ENCODE data around the gene PREX1.
A peak's percentile ranks its signal among the peaks of the same experiment; 100 is the strongest.
"Not testable (repeated sequence)": the region's sequence is repeated elsewhere in the genome, so short reads cannot be mapped to it uniquely, and the experiment has no call there.

The PREX1 gene

DNA sequence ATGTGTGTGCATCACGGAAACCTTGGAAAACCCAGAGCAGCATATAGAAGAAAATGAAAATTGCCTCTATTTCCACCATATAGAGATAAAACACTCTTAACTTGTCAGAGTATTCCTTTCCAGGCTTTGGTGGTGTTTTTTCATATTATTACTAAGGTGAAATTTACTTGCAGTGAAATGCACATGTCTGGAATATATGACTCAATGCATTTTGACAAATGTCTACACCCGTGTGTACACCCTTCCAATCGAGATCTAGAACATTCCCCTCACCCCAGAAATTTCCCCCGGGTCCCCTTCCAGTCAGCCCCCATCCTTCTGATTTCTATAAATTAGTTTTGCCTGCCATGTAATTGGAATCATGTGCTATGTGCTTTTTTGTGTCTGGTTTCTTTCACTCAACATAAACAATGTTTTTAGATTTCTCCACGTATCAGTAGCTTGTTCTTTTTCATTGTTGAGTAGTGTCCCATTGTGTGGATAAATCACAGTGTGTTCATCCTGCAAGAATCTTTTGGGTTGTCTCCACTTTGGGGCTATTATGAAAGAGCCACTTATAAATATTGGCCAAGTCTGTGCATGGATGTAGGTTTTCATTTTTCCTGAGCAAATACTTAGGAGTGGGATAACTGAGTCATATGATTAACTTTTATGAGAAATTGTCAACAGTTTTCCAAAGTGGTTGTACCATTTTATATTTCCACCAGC is 19.9 kb upstream of the PREX1 start:
- no peak for DNase-seq

DNA sequence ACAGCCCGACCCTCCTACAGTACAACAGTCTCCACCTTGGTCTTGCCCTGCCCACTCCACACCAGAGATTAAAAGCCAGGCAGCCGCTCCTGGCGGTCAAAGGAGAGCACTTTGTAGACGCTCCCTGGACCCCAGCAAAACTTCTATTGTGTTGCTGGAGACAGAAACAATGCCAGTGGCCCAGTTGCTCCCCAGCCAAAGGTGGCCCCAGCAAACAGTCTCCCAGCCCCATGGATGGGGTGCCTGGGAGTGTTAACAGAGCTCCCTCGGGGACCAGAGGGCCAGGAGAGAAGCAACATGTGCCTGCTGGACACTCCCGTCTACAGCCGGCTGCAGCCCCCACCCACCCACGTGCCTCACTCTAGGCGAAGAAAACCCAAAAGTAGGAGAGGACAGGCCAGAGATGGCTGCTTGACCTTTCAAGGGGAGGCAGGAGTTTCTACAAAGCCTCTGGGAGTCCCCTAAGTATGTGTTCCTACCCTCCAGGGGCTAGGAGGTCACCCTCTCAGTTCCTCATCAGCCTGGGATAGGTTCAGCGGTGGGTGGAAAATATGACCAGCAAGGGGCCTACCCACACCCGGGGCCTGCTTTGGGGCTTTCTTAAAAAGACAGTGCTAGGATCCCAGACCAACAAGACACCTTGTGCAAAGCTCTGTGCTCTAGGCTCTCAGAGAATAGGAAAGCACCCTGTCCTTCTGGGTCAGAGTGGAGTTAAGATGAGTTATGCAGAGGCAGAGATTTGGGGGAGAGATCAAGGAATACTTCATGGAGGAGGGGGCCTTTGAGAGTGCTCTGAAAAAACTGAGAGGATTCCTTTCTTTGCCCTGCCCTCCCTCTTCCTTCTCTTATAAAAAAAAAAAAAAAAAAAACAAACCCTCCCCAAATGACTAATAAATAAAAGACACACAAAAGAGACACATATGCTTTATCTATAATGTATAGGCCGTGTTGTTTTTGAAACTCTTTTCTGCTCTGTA is 19.0 kb upstream of the PREX1 start:
- DNase-seq: peak in 1 of 4 experiments; percentile 25

DNA sequence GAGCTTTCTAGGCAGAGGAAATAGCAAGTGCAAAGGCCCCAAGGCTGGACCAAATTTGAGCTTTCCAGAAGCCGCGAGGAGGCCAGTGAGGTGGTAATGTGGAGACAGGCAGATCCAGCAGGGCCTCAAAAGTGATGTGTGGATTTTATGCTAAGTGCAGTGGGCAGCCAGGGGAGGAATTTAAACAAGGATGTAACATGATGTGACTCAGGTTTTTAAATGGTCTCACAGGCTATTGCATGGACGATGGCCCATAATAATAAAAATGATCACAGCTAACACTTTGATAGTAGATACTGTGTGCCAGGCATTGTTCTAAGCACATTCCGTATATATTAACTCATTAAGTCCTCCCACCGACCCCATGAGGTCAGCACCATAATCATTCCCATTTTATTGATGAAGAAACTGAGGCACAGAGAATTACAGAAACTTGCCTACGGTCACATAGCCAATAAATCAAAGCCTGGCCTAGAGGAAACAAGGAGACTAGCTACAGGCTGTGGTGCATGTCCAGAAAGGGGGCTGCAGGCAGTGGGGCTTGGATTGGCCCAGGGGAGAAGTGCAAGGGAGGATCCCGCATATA is 18.0 kb upstream of the PREX1 start:
- DNase-seq: no peak

DNA sequence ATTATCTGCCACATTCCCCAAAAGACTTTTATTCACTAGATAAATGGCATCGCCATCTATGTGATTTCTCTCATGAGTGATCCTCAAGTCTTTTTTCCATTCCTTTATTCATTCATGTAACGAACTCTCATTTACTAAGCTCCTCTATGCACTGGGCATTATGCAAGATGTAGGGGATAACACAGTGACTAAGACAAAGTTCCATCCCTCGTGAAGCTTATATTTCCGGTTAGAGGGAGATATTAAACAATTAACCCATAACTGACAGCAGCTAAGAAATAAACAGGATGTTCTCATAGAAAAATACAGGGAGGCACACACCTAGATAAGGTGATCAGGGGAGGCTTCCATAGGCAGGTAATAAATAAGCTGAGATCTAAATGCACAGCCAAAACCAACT is 17.2 kb upstream of the PREX1 start:
- DNase-seq: no peak

DNA sequence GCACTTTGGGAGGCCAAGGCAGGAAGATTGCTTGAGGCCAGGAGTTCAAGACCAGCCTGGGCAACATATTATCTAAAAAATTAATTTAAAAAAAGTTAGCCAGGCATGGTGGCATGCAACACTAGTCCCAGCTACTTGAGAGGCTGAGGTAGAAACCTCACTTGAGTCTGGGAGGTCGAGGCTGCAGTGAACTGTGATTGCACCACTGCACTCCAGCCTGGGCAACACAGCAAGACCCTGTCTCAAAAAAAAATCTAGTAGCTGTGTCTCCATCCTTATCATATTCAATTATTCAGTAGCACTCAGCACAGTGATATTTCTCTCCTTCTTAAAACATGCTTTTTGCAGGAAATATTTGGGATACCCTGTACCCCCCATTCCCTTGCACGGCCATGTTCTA is 16.1 kb upstream of the PREX1 start:
- DNase-seq: not testable (repeated sequence)

DNA sequence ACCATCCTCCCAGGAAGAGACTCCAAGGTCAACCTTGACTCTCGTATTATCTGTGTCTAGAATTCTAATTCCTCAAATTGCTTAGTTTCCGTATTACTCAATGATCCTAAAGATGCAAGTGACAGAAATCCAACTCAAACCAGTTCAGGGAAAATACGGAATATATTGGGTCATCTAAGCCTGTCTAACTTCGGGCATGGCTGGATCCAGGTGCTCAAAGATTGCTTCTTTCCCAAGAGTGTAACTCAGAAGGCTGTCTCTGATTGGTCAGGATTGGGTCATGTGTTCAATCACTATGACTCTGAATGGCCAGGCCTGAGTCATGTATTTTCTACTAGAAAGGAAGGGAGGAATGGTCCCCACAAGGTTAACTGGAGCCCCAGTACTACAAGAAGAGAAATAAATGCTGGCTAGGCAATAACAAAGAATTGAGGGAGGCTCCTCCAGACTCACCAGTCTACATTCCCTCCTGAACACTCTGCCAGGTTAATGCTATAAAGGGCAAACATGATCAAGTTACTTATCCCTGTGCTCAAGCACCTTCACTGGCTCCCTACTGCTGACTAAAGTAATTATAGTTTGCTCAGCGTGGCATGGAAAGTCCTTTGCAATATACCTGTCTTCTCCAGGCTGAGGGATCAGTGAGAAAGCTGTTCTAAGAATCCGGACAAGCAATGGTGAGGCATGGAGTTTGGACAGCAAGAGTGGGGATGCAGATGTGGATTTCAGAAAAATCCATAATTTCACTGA is 15.4 kb upstream of the PREX1 start:
- DNase-seq: no peak

DNA sequence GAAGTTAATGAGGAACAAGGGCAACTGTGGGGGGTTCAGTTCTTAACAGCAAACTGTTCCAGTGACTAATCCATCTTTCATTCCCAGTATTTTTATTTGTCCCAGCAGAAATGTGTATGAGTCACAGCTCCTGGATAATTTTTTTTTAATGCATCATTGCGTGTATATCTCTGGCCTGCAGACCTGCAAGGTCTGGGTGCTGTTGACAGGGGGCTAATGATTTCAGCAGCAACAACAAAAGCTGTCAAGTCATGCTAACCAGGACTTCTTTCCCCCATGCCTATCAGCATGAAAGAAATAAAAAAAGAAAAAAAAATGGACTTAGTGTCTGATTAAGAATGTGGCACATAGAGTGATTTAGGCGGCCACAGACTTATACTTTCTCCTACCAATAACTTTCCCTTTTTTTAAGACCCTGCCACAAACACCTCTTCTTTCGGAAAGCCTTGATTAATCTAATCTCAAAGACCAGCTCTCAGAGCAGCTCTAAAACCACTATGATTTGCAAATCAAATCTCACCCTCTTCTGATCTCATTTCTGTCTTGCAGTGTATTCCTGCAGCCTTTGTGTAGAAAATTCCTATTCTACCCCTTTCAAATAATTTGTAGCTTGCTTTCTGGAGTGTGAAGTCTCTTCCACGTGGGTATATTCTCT is 14.2 kb upstream of the PREX1 start:
- no peak for DNase-seq

DNA sequence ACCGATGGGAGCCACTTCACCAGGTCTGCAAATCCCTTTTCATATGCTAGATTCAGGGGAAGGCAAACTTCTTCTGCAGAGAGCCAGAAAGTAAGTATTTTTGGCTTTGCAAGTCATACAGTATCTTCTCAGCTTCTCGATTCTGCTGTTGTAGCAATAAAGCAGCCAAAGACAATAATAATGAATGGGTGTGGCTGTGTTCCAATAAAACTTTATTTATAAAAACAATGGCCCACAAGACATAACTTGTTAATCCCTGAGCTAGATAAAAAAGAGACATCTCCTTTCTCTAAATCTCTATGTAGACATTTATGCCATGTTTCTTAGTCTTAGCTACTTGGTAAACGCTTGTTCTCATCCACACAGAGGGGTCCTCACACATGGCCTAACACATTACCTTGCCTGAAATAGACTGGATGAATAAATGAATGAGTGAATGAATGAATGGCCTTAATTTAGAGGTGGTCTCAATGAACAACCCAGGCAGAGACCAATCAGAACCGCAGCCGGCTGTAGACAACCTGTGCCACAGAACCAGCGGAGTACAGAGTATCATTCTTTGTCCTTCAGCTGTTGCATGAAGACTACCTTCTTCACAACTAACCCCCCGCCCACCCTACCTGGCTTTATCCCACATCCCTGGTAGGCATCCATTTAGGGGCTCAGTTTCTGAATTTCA is 13.5 kb upstream of the PREX1 start:
- no peak for DNase-seq

DNA sequence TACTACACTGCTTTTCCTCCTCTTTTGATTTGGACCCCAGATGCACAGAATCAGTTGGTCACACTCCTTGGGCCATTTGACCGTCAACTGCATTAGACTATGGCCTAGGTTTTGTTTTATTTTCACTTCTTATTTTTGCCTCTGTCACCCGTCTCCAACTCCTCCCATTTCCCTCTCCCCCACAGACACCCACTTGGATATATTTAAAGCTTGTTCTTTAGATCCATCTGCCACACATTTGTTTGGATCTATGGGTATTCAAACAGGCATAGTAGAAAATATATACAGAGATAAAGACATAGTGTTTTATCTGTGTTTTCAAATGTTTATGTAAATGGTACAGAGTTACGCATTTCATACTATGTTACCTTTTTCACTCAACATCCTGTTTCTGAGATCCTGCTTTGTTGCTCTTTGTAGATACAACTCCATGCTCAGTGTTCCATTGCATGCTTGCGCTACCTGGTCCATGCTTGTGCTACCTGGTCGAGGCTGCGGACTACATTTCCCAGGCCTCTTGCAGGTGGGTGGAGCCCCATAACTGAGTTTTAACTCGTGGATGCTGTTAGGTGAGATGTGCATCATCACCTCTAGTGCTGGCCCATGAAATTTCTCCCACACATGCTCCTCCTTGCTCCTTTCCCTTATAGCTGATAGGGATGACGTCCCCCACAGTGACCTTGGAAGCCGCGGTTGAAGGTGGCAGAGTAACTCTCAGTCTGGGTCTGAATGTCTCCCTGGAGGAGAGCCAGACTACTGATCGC is 11.5 kb upstream of the PREX1 start:
- no peak for DNase-seq

DNA sequence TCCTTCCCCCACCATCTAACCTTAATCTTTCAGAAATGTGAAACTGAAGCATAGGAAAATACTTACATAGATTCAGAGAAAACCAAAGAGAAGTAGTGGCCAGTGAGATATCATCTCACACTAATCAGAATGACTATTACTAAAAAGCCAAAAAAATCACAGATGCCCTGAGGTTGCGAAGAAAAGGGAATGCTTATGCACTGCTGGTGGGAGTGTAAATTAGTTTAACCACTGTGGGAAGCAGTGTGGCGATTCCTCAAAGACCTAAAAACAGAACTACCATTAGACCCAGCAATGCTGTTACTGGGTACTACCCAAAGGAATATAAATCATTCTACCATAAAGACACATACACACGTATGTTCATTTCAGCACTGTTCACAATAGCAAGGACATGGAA is 9.2 kb upstream of the PREX1 start:
- no peak for DNase-seq

DNA sequence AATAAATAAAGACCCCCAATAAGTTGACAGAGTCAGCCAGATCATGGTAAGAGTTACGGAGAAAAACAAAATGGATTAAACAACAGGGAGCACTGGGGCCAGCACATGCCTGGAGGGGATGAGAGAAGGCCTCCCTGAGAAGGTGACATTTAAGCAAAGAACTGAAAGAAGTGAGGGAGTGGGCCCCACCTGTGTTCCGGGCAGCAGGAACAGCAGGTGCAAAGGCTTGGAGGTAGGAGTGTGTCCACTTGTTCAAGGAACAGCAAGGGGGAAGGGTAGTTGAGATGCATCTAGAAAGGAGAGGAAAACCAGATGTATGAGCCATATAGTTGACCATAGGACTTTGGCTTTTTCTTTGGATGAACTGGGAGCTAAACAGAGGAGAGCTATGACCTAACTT is 7.6 kb upstream of the PREX1 start:
- no peak for DNase-seq

DNA sequence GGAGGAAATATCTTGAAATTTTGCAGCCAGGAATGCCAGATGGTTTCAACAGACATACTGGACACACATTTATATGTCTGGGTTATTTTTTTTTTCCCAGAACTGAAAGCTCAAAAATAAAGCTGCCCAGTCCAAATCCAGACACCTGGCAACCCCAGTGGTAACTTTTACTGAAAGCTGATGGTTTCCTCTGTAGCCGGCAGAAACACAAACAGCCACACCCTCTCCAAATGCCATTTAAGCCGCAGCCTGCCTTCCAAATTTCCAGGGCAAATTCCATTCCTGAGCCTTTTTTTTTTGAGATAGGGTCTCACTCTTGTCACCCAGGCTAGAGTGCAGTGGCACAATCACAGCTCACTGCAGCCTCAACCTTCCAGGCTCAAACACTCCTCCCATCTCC is 6.5 kb upstream of the PREX1 start:
- no peak for DNase-seq

DNA sequence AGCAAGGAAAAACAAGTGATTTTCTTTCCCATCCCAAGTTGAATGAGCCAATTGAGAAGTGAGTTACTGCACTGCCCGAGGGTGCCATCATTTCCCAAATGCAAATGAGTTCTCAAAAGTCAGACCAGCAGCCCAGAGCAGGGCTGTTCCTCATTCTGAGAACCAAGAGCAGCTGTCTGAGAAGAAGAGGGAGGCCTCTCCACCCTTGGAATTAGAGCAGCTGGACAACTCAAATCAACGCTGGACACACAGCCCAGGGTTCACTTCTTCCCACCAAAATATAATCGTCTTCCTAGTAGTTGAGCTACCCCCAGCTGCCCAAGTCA is 4.6 kb upstream of the PREX1 start:
- no peak for DNase-seq

DNA sequence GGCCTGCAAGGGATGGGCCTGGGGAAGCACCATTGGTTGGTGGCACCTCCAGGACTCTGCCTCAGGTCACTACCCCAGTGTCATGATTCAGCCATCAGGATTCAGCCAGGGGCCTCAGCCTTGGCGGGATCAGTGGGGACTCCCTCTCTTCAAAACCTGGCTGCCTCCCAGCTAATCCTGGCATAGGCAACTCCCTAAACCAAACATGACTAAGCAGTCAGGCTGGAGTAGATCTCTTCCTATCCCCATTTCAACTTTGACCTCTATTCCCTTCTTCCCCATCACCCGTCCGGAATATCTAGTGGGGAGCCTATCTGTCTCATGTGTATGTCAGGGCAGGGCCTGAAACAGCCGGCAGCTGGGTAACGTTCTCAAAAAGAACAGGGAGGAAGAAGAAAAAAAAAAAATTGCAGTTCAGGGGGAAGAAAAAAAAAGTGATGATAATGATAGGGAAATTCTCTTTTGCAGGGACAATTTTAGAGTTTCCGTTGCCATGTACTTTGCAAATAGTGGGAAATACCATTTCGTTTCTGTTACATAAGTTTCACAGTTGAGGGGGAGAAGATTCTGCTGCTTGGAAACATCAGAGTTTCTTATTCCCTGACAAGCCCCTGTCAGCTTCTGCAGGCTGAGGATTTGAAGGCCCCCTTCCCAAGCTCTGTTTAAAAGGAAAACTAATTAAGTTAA is 4.1 kb upstream of the PREX1 start:
- no peak for DNase-seq

DNA sequence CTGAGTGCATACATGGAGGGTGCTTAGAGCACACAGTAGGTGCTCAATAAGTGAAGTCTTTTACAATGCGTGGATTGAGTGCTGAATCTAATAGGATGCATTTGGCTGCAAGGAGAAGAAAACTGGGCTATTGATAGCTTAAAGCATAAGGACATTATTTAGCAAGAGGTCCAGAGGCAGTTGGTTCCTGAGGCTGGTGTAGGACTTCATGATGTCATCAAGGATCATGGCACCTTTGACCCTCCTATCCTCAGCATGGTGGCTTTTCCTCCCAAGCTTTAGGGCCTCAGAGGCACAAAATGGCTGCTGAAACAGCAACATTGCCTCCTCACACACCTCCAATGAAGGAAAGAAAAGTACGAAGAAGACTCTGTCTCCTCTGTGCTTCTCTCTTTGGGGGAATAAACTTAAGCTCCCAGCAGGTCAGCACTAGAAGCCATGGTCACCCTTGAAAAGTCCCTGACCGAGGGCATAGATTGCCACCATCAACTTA is 3.1 kb upstream of the PREX1 start:
- DNase-seq: no peak

DNA sequence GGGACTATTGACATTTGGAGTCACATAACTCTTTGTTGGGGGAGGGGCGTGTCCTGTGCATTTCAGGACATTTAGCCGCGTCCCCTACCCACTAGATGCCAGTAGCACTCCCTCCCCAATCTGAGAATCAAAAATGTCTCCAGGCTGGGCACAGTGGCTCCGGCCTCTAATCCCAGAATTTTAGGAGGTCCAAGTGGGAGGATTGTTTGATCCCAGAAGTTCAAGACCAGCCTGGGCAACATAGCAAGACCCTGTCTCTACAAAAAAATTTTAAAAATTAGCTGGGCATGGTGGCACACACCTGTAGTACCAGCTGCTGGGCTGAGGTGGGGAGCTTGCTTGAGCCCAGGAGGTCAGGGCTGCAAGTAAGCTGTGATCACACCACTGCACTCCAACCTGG is 2.1 kb upstream of the PREX1 start:
- no peak for DNase-seq

DNA sequence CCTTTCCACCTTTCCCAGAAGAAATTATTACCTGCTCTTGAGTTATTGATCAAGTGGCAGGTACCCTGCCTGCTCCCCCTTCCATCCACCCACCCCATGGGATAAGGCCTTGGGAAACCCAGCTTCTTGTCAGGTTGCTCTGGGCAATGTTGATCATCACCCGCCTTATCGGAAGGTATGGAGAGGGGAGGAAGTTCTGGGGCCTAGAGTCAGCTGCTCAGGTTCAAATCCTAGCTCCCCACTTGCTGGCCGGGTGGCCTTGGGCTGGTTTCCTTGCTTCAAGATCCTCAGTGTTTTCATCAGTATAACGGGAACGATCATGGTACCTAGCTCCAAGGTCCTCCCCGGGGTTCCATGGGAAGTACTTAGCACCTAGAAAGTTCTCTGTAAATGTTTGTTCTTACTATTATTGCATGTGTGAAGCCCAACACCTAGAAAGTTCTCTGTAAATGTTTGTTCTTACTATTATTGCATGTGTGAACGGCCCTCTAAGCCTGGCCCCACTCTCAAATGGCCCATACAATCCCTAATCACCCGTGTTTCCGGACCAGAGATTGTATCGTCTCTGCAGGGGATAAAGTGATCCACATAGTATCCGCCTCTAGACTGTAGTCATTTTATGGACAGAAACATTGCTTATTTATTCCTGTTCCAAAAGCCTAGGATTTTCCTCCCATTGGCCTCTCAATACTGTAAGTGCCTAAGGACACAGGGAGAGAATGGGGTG is 1.1 kb upstream of the PREX1 start:
- no peak for DNase-seq

DNA sequence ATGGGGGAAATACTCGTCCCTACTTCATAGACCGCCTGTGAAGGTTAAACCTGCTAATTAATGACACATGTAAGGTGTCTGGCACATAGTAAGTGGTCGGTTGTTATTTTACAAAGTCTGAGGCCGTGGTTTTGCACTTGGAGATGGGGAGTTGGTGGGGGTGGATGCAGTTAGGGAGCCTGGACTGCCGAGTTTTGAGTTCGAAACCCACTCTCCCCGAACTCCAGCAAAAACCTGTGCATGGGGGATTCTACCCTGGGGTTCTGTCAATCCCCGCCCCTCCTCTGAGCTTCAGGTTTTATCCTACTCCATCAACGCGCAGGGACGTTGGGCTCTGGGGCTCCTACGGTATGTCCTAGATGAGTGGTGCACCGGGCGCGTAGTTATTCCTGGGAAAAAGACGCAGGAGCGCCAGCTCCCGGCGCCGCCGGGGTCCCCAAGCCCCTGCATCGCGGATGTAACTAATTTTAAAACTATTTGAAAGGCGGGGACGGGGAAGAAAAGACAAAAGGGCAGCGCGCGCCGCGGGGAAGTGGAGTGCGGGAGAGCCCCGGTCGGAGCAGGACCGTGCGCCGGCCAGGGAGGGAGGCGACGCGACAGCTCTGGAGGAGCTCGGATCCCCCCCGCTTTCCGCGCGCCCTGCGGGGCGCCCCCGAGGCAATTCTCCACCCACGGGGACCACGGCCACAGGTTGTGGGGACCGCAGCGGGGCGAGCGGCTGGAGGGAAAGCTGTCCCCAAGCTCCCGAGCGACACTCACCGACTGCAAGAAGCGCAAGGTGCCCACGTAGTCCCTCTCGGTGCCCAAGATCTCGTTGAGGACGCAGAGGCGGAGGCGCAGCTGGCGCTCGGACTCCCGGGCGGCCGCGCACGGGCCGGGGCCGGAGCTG is 672 bp downstream of the PREX1 start:
- no peak for DNase-seq

DNA sequence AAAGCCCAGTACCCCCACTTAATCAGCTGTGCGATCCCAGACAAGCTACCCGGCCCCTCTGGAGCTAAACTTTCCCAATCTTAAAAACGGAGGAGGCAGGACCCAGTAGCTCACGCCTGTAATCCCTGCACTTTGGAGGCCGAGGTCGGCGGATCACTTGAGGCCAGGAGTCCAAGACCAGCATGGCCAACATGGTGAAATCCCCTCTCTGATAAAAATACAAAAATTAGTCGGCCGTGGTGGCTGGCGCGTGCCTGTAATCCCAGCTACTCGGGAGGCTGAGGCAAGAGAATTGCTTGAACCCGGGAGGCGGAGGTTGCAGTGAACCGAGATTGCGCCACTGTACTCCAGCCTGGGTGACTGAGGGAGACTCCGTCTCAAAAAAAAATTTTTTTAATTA is 1.3 kb downstream of the PREX1 start:
- not testable (repeated sequence) for DNase-seq
